Stimulated activated CD4-positive, alpha-beta T cell treated with anti-CD3 and anti-CD28 coated beads, TNF-alpha, amount 100 ng/mL, for 4 hours (primary cell): ENCODE measurements around the gene ALDH3B2.

ENCODE experiments used
- DNase-seq, 3 experiments: peaks; one replicate each; pipeline ENCODE4 v3.0.0-alpha.2; 2020; ENCODE audit warnings: low read depth in 3 of 3

The ALDH3B2 gene

DNA sequence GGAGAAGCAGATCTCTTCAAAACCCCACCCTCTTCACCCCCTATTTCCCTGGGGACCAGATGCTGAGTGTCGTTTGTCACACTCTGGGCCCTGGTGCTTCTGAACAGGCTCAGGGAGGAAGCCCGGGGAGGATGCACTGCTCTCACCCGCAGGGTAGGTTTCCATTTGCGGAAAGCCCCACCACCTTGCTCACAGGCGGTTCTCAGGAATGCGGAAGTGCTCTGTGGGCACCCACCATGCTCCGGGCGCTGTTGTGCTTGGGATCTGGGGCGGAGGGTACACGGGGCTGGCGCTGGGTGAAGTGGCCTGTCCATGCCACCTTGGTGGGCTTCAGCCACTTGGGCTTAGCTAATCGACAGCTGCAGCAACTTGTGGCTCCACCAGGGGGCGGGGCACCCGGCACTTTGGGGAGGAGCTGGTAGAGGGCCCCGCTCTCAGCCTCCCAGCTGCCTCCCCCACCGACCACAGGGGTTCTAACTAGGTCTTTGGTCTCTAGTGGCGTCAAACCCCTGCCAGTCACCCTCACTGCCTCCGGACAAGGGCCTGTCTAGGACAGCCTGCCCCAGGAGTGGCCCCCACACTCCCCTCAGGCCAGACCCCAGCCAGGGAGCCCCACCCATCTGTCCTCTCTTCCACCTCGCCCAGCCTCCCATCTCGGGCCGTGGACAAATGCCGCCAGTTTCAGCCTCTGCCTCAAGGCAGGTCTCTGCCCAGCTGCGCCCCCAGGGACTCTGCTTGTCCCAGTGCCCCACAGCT is 60.3 kb downstream of the ALDH3B2 start:
- DNase-seq: peak; percentile 67 to 71 (median 70)

DNA sequence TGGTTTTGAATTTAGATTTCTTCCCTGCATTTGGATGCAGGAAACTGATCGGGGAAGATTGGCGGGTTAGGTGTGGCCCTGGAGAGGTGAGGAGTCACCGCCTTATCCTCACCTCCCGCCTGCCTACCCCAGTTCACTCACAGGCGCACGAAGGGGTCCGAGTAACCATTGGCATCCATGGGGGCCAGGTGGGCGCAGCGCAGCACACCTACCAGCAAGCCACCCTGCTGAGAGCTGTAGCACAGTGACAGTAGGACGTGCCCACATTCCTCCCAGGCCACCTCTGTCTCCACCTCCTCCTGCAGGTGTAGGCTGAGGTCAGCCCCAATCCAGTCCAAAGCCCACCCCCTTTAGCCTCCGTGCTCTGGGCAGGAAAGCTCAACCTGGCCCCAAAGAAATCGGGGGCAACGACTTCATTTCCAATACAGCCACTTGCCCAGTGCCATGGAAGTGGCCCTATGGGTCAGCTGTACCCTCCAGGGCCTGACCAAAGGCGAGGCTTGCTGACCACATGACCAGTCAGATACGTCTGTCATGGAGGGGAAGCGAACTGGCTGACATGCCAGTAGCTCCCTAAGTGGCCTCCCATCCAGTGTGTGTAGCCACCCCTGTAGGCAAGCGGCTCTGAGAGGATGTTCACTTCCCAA is 61.0 kb downstream of the ALDH3B2 start:
- DNase-seq: no peak

DNA sequence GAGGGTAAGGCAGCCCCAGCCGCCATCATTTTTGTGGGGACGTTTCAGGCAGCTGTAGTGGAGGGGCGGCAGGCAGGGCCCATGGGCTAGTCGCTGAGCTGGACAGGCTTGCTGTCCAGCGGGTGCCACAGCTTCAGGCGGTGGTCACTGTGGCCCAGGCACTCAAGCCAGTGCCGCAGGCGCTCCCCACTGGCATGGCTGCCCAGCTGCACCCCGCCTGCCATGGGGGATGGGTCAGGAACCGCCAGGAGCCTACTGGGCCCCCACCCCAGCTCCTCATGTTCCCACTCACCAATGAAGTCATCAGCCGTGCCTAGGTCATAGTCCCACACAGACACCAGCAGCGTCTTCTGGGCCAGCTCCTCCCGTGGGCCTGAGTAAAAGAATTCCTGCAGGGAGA is 61.7 kb downstream of the ALDH3B2 start:
- no peak for DNase-seq
